Lower lobe of right lung (tissue), 2 donors: ENCODE data around the gene NSDHL. TPM values are rescaled to one million over a fixed set of nuclear protein-coding genes. Genes with fewer than 3 reads are reported as not detected.

Experiments
- ATAC-seq, 2 donors: fragments of 200-7000 bp; cut with Tn5 transposase; one replicate each; pipeline ENCODE4 v1.9.1; 2020 to 2022; ENCODE audit warnings: mild to moderate bottlenecking in 2 of 2, moderate library complexity in 2 of 2
- DNase-seq: peaks from one replicate; pipeline ENCODE4 v3.0.0-alpha.2; 2020
- H3K27ac ChIP-seq: fragments of 200-600 bp; one replicate; pipeline ENCODE4 v1.8.0; 2022
- H3K27me3 ChIP-seq: fragments of 200-600 bp; one replicate; pipeline ENCODE4 v1.8.0; 2022; ENCODE audit warnings: low read depth
- H3K36me3 ChIP-seq: fragments of 200-600 bp; one replicate; pipeline ENCODE4 v1.8.0; 2022; ENCODE audit warnings: mild to moderate bottlenecking
- H3K4me1 ChIP-seq: fragments of 200-600 bp; one replicate; pipeline ENCODE4 v1.8.0; 2022
- H3K4me3 ChIP-seq: fragments of 200-600 bp; one replicate; pipeline ENCODE4 v1.8.0; 2022; ENCODE audit warnings: mild to moderate bottlenecking
- H3K9me3 ChIP-seq: fragments of 200-600 bp; one replicate; pipeline ENCODE4 v1.8.0; 2022
- CTCF ChIP-seq: fragments of 200-600 bp; IDR thresholded peaks from one replicate; pipeline ENCODE4 v1.8.0; 2022; ENCODE audit warnings: antibody characterized with exemption, mild to moderate bottlenecking
- intact Hi-C: fragments of 100-400 bp; cut with DNase I; formaldehyde crosslinking; loops from one replicate; pipeline ENCODE4 v1.11.0; 2022
- total RNA-seq: library from RNA; stranded (reverse); fragmentation: NEBNext Ultra II Directional; extraction: Animal tissue kit (Norgen Biotek cat#: 25700); gene quantifications from one replicate; pipeline ENCODE4 v1.2.1, GENCODE V29; 2021
- donor health status: DM: no; HTN: yes; CAD: no; lungs with severe emphysema.

The NSDHL gene
- total RNA-seq, 1 donor from 2014 or later: 18.1 TPM

- Histone ChIP-seq H3K36me3 (peaks cover 22% of the 10 kb centered on the region), H3K4me3 (no peak overlapping the region), H3K9me3 (no peaks in the 10 kb centered on the region), H3K4me1 (no peaks in the 10 kb centered on the region), H3K27me3 (no peaks in the 10 kb centered on the region), H3K27ac (no peak overlapping the region)
- ATAC-seq (no peak), DNase-seq (no peak)
- intact Hi-C loops: no loop called here
- no peak for TF ChIP-seq CTCF
Observed at GRCh38 chrX:152845618-152846240, 14.9 kb downstream of the NSDHL start.

- Histone ChIP-seq H3K27me3 (no peaks in the 10 kb centered on the region), H3K4me3 (no peak overlapping the region), H3K36me3 (peaks cover 34% of the 10 kb centered on the region), H3K27ac (no peak overlapping the region), H3K9me3 (no peaks in the 10 kb centered on the region), H3K4me1 (no peaks in the 10 kb centered on the region)
- DNase-seq (no peak), ATAC-seq (no peak)
- TF ChIP-seq CTCF: no peak
- intact Hi-C loops: no loop called here
Observed at GRCh38 chrX:152847281-152847680, 16.4 kb downstream of the NSDHL start.

GRCh38 chrX:152850465-152850864 is 19.6 kb downstream of the NSDHL start:
- no peaks in the 10 kb centered on the region for H3K9me3 ChIP-seq
- no peaks in the 10 kb centered on the region for H3K27me3 ChIP-seq
- no peak overlapping the region for H3K27ac ChIP-seq
- DNase-seq: no peak
- no peak for ATAC-seq
- H3K4me3 ChIP-seq: no peak overlapping the region
- H3K36me3 ChIP-seq: peaks cover 38% of the 10 kb centered on the region
- H3K4me1 ChIP-seq: no peaks in the 10 kb centered on the region
- TF ChIP-seq CTCF: no peak
- intact Hi-C loops: no loop called here

GRCh38 chrX:152853986-152854385 is 23.1 kb downstream of the NSDHL start:
- DNase-seq: no peak
- H3K4me1 ChIP-seq: no peaks in the 10 kb centered on the region
- no peak overlapping the region for H3K27ac ChIP-seq
- H3K36me3 ChIP-seq: peaks cover 34% of the 10 kb centered on the region
- ATAC-seq: no peak
- H3K4me3 ChIP-seq: no peak overlapping the region
- intact Hi-C loops: no loop called here
- TF ChIP-seq CTCF: no peak
- H3K27me3 ChIP-seq: no peaks in the 10 kb centered on the region
- H3K9me3 ChIP-seq: no peaks in the 10 kb centered on the region

- Histone ChIP-seq H3K9me3 (no peaks in the 10 kb centered on the region), H3K36me3 (peaks cover 48% of the 10 kb centered on the region), H3K27ac (no peak overlapping the region), H3K4me3 (no peak overlapping the region), H3K27me3 (no peaks in the 10 kb centered on the region), H3K4me1 (no peaks in the 10 kb centered on the region)
- ATAC-seq (no peak), DNase-seq (no peak)
- intact Hi-C loops: no loop called here
- no peak for TF ChIP-seq CTCF
Observed at GRCh38 chrX:152861116-152861515, 30.3 kb downstream of the NSDHL start.
